HEK293T (cell line): ENCODE results near the gene RNF207.

Experiments
- BHLHE40 ChIP-seq: fragments of 450-650 bp; IDR thresholded peaks from 2 replicates; pipeline ENCODE4 v1.6.1; 2016; ENCODE audit warnings: mild to moderate bottlenecking, moderate library complexity, borderline replicate concordance
- CTBP1 ChIP-seq: fragments of 450-650 bp; IDR thresholded peaks from 2 replicates; pipeline ENCODE4 v1.6.1; 2016; ENCODE audit warnings: borderline replicate concordance
- FOXK2 ChIP-seq: fragments of 450-650 bp; IDR thresholded peaks from 2 replicates; pipeline ENCODE4 v1.6.1; 2016; ENCODE audit warnings: mild to moderate bottlenecking
- FOXM1 ChIP-seq: fragments of 450-650 bp; IDR thresholded peaks from 2 replicates; pipeline ENCODE4 v1.6.1; 2017; ENCODE audit warnings: mild to moderate bottlenecking, borderline replicate concordance
- L3MBTL2 ChIP-seq: fragments of 450-650 bp; conservative IDR thresholded peaks from 2 replicates; pipeline ENCODE4 v1.6.1; 2016; ENCODE audit warnings: mild to moderate bottlenecking
- NFRKB ChIP-seq: fragments of 450-650 bp; IDR thresholded peaks from 2 replicates; pipeline ENCODE4 v1.6.1; 2016; ENCODE audit warnings: mild to moderate bottlenecking, moderate library complexity
- SP1 ChIP-seq: fragments of 450-650 bp; IDR thresholded peaks from 2 replicates; pipeline ENCODE4 v1.6.1; 2017
- SUZ12 ChIP-seq: fragments of 450-650 bp; IDR thresholded peaks from 2 replicates; pipeline ENCODE4 v1.6.1; 2016; ENCODE audit warnings: mild to moderate bottlenecking
- ZNF384 ChIP-seq: fragments of 450-650 bp; IDR thresholded peaks from 2 replicates; pipeline ENCODE4 v1.6.1; 2016

- no peak for TF ChIP-seq SP1
- TF ChIP-seq NFRKB = no peak
- no peak for TF ChIP-seq BHLHE40
- TF ChIP-seq SUZ12 = no peak
- TF ChIP-seq L3MBTL2 = no peak
- TF ChIP-seq ZNF384 = no peak
- no peak for TF ChIP-seq FOXK2
- no peak for TF ChIP-seq CTBP1
- no peak for TF ChIP-seq FOXM1
Observed at GRCh38 chr1:6252374-6252710, 46.4 kb downstream of the RNF207 start.
